EL (cell line): Measurements from ENCODE around the gene SUPT20HL1.
"Not testable (repeated sequence)": the region's sequence is repeated elsewhere in the genome, so short reads cannot be mapped to it uniquely, and the experiment has no call there.

Source experiments
- DNase-seq: peaks from one replicate; pipeline ENCODE4 v3.0.0-alpha.2; 2016

SUPT20HL1 gene

DNA sequence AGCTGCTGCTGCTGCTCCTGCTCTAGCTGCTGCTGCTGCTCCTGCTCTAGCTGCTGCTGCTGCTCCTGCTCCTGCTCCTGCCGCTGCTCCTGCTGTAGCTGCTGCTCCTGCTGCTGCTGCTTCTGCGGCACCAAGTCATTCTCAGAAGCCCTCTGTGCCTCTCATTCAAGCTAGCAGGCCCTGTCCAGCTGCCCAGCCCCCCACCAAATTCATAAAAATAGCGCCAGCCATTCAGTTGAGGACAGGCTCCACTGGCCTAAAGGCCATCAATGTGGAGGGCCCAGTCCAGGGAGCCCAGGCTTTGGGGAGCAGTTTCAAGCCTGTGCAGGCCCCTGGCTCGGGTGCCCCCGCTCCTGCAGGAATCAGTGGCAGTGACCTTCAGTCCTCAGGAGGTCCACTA, 3.9 kb downstream of the SUPT20HL1 start:
- no peak for DNase-seq

DNA sequence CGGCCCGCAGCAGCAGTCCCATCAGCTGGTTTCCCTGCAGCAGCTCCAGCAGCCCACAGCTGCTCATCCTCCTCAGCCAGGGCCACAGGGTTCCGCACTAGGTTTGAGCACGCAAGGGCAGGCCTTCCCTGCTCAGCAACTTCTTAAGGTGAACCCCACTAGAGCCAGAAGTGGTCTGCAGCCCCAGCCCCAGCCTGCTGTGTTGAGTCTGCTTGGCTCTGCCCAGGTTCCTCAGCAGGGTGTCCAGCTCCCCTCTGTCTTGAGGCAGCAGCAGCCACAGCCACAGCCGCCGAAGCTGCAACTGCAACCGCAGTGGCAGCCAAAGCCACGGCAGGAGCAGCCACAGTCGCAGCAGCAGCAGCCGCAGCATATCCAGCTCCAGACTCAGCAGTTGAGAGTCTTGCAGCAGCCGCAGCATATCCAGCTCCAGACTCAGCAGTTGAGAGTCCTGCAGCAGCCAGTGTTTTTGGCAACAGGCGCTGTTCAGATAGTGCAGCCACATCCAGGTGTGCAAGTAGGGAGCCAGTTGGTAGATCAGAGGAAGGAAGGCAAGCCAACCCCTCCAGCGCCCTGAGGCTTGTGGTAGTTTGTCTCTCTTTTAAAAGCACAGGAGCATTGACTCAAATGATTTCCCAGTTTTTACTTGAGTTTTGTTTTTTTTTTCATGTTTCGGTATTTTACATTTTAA, 4.6 kb downstream of the SUPT20HL1 start:
- no peak for DNase-seq

- DNase-seq = not testable (repeated sequence)
Measured at GRCh38 chrX:24366762-24367400, 6.4 kb downstream of the SUPT20HL1 start.

DNA sequence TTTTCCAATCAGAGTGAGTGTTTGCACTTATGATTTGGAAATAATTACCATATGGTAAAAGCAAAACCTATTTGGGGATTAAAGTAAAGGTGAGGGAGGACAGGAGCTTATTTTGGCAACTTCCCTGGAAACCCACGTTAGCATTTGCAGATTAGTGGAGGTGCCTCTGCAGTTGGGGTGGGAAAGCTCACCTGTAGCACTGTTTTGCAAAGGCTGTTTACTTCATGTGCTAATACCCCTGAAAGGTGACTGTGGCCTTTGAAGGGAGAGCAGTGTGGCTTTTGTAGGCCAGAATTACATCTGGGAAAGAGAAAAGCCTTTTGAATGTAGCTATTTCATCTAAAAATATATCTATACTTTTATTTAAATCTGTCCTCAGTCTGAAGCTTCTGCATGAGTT, 9.4 kb downstream of the SUPT20HL1 start:
- no peak for DNase-seq

DNA sequence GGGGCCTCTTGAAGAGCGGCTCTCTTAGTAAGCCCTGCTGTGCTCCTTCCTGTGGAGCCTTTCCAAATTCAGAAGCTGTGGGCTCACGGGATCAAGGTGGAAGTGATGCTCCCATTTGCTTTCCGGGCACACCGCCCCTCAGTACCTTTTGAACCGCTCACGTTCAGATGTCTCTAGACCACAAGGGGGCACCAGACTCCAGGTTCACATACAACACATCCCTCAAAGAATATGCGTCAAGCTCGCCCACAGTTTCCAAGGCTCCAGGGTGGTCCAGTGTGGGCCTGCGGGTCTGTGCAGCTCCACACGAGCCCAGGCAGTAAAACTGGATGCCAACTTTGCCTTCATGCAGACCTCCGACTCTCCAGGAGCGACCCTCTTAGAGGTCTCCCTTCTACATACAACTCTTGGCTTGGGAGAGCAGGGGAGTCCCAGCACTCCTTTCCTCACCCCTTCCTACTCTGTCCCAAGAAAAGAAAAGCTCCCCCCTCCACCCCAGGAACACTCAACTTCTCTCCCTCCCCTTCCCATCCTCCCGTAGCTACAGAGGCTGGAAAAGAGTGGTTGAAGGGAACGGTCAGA, 11.0 kb downstream of the SUPT20HL1 start:
- DNase-seq = peak; percentile 48

GRCh38 chrX:24372021-24372763, 11.8 kb downstream of the SUPT20HL1 start:
- DNase-seq = no peak

- no peak for DNase-seq
Measured at GRCh38 chrX:24375600-24376131, 15.2 kb downstream of the SUPT20HL1 start.

- DNase-seq = no peak
Measured at GRCh38 chrX:24376403-24376802, 16.0 kb downstream of the SUPT20HL1 start.

DNA sequence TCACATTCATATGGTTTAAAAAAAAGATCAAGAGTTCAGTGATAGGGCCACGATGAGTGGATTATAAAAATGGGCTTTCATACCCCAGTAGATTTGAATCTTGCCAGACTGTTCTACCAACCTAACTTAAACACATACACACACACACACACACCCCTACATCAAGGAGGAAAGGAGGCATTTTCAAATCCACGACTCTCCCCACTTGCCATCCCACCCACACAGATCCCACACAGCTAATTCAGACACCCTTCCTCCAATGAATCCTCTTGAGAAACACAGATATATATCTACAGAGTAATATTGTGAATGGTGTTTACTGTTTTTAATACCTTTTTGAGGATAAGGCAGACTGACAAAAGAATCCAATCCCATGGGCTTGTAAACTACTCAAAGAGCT, 16.8 kb downstream of the SUPT20HL1 start:
- DNase-seq = no peak

DNA sequence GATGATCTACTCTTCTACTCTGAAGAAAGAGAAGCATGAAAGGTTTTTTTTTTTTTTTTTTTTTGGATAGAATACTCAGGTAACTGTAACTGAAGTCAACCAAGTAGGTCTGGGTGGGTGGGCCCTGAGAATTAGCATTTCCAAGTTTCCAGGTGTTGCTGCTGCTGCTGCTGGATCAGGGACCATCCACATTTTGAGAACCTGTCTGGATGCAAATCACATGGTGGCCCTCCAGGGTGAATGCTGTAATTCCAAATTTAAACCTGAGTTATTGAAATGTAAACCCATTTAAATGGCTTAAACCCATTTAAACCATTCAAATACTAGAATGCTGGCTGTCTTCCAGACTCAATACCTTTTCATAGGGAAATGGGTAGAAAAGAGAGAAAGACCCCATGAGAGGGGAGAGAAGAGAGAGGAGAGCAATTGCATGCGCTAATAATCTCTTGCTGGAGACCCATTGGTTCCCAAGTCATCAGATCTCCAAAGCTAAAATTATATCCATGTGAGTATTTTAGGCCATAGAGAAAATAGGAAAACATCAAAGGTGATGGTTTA, 17.6 kb downstream of the SUPT20HL1 start:
- no peak for DNase-seq

DNA sequence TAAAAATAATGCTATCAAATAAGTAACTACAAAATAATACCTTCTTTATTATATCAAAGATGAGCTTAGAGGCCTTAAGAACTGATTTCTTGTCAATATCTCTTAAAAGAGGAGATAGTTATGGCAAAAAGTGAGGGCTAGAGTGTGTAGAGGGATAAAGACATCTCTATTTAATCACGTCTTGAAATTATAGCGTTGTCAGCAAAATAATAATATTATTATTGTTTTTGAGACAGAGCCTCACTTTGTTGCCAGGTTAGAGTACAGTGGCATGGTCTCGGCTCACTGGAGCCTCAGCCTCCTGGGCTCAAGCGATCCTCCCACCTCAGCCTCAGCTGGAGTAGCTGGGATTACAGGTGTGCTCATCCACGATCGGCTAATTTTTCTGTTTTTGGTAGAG, 18.3 kb downstream of the SUPT20HL1 start:
- DNase-seq = no peak

DNA sequence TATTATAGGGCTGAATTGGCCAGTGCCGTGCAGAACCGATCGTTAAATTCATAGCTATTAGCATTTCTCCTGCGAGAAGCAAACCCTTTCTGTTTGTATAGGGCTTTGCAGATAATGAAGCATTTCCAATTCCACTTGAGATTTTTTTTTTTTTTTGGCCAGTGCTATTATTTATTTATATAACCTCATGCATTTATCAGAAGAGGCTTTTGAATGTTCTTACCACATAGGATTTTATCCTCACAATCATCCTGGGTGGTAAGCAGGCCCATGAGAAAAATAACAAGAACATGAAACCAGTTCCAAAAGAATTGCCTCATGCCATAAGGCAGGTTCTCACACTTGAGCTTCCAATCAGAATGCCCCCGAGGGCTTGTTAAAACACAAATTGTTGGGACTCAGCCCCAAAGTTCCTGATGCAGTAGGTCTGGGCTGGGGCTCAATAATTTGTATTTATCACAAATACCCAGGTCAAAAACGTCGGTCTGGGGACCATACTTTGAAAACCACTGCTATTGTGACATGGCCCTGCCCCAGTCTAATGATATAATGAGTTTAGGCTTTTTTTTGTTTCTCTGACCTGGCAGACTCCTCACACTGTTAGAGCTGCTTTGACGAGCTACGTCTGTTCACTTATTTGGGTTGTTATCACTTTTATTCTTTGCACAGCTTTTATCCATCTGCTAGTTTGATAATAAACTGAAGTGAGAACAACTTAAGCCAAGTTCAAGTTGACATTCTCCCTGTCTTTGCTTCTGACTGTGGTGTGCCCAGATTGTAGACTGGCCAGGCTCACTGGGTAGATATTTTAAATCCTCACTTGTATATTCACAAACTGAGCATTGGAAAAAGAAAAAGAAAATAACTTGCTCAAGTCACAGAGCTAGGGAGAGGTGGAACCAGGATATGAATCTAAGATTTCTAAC, 20.1 kb downstream of the SUPT20HL1 start:
- no peak for DNase-seq

DNA sequence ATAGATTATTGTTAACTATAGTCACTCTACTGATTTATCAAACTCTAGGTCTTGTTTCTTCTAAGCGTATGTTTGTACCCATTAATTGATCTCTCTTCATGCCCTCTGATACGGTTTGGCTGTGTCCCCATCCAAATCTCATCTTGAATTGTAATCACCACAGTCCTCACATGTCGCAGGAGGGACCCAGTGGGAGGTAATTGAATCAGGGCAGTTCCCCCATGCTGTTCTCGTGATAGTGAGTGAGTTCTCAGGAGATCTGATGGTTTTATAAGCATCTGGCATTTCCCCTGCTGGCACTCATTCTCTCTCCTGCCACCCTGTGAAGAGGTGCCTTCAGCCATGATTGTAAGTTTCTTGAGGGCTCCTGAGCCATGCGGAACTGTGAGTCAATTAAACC, 21.9 kb downstream of the SUPT20HL1 start:
- DNase-seq = not testable (repeated sequence)

GRCh38 chrX:24387724-24388123, 27.3 kb downstream of the SUPT20HL1 start:
- DNase-seq = no peak

GRCh38 chrX:24391389-24391788, 30.9 kb downstream of the SUPT20HL1 start:
- no peak for DNase-seq

DNA sequence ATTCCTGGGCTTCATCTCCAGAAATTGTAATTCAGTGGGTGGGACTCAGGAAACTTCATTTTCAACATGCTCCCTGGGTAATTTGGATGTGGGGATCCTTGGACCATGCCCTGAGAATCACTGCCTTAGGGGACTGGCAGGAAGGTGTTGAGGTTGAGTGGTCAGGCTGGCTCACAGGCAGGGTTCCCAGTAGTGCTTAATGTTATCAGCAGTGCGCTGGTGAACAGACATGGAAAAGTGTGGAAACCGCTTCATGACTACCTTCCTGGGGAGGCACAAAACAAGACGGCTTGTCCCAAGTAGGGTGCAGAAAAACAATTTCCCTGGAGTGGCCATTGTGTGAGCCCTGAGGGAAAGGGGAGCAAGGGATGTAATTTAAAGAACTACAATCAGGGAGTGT, 31.4 kb downstream of the SUPT20HL1 start:
- DNase-seq = no peak

- peak; percentile 5 for DNase-seq
Measured at GRCh38 chrX:24392709-24393108, 32.3 kb downstream of the SUPT20HL1 start.

DNA sequence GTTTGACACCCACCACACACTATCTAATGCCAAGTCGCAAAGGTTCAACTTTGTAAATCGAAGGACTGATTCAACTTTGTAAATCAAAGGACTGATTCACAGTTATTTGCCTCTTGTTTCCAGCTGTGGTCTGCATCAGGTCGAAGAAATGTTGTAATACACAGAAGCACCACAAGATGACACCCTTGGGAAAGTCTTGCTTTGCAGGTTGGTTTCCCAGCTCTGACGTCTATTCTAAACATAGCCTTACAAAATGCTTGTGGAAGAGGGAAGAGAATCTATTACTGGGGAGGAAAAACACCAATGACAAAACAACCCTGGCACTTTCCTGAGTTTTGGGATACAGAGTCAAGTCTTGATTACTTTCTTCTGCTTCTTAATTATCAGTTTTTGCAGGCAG, 35.3 kb downstream of the SUPT20HL1 start:
- DNase-seq = peak; percentile 49

GRCh38 chrX:24396236-24396930, 35.9 kb downstream of the SUPT20HL1 start:
- DNase-seq = no peak

- no peak for DNase-seq
Measured at GRCh38 chrX:24396931-24397279, 36.5 kb downstream of the SUPT20HL1 start.

GRCh38 chrX:24398766-24399165, 38.3 kb downstream of the SUPT20HL1 start:
- no peak for DNase-seq
